Esophagus mucosa (tissue), 1 donor: Measurements from ENCODE around the gene TOP1. TPM values are rescaled to one million over a fixed set of nuclear protein-coding genes. Genes with fewer than 3 reads are reported as not detected.

Experiments
- ATAC-seq: fragments of 200-7000 bp; cut with Tn5 transposase; one replicate; pipeline ENCODE4 v1.9.1; 2020
- total RNA-seq: library from RNA; stranded (reverse); gene quantifications from one replicate; pipeline ENCODE4 v1.2.4, GENCODE V29; 2023
- donor health status: DM: yes; HTN: yes; CAD: no.

The TOP1 gene
- total RNA-seq, 1 donor from 2014 or later = 36.6 TPM

DNA sequence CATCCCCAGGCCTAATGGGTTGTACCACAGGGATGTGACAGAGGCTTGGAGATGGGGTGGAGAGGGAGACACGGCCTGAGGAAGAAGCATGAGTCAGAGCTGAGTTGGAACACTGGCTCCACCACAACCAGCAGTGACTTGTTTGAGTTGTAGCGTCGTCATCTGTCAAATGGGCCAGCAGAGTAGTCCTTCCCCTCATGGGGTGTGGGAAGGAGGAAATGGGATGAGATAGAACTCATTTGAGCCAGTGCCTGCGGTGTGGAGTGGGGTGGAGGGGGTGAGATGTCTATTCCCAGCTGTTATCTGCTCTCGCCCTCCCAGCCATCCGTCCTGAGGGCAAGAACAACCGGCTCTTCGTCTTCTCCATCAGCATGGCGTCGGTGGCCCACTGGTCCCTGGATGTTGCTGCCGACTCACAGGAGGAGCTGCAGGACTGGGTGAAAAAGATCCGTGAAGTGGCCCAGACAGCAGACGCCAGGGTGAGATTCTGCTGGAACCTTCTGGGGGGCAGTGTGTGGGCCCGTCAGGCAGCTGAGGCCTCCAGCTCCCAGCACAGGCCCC, 141.2 kb downstream of the TOP1 start:
- ATAC-seq = peak; percentile 88

DNA sequence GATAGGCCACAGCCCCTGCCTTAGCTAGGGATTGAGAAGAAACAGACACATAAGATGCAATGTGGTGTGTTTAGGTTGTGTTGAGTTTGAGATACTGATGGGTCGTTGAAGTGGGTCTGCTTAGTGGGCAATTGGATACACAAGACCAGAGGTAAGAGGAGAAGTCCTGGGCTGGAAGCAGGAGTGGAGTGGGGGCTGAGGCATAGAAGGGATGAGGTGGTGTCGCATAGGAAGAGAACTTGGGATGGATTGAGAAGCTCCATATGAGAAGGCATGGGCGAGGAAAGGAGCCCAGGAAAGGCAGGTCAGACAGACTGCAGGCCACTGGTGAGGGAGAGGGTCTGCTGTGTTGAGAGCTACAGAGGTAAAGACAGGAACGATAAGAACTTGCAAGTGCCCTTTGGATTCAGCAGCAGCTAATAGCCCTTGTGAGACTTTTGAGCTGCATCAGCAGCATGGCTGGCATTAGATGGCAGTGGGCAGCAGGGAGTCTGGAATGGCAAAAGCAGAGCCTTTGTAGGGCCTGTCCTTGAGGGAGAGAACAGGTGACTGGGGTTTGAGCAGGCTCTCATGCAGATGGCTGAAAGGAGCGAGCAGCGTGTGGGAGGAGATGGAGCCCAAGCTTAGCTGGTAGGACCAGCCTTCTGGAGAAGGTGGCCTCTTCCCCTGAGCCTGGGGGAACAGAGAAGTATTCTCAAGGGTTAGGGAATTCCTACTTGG, 141.9 kb downstream of the TOP1 start:
- no peak for ATAC-seq

DNA sequence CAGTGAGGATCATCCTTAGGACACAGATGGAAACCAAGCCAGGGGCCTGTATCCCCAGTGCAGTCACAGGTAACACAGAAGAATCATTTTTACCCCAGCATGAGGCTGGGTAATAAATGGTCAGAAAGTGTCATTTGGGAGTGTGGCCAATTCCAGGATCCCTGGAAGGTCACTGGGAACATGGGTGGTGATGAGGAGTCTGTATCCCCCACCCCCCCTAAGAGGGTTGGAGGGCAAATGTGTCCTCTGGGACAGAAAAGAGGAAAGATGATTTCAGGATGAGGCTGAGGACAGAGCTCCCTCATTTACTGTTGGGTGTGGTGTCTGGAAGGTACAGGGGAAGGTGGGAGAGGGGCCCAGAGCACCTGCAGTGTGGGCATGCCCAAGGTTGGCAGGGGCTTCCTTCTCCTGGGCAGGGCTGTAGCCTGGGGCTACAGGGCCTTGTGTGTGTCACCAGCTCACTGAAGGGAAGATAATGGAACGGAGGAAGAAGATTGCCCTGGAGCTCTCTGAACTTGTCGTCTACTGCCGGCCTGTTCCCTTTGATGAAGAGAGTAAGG, 143.2 kb downstream of the TOP1 start:
- no peak for ATAC-seq

DNA sequence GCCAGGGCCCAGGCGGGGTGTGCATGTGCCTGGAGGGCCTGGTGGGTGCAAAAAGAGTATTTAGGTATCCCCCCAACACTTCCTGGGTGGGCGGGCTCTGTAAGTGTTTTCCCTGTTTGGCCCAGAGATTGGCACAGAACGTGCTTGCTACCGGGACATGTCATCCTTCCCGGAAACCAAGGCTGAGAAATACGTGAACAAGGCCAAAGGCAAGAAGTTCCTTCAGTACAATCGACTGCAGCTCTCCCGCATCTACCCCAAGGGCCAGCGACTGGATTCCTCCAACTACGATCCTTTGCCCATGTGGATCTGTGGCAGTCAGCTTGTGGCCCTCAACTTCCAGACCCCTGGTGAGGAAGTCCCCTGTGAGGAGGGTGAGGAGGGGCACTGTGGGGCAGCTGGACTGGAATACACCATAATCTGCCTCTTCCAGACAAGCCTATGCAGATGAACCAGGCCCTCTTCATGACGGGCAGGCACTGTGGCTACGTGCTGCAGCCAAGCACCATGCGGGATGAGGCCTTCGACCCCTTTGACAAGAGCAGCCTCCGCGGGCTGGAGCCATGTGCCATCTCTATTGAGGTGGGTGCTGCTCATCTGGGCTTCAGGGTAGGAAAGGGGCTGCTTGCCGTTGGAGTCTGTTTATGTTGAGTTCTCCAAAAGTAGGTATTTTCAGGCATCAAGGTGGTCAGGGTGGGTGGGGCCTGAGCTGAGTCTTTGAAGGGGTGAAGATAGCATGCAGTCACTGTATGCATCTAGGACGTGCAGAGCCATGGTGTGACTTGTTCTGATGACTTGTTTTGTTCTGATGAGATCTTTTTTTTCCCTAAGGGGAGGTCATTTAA, 143.9 kb downstream of the TOP1 start:
- ATAC-seq = no peak

DNA sequence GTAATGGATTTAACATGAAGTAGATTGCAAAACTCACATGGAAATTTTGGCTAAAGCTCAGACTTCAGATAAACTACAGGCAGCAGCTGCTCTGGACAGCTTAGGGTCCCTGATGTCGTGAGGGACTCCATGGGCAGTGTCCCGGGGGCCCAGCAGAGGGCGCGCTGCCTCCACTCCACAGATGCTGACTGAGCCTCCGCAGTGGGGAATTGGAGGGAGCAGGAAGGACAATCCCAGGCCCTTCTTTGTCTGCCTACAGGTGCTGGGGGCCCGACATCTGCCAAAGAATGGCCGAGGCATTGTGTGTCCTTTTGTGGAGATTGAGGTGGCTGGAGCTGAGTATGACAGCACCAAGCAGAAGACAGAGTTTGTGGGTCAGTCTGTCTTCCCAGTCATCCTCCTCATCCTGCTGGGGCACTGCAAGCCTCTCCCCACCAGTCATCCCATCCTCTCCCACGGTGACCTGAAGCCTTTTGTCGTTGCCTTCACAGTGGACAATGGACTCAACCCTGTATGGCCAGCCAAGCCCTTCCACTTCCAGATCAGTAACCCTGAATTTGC, 144.6 kb downstream of the TOP1 start:
- peak; percentile 71 for ATAC-seq

DNA sequence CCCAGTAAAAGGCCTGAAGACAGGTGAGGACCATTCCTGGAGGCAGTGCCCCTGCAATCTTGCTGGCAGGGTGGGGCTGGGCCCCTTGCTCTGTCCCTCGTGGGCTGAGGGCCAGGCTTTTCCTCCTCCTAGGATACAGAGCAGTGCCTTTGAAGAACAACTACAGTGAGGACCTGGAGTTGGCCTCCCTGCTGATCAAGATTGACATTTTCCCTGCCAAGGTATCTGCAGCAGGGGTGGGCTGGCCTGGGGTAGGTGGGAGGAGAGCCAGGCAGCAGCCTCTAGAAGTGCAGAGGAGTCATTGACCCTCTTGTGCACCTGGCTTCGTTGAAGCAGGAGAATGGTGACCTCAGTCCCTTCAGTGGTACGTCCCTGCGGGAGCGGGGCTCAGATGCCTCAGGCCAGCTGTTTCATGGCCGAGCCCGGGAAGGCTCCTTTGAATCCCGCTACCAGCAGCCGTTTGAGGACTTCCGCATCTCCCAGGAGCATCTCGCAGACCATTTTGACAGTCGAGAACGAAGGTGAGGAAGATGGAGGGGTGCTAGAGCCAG, 145.2 kb downstream of the TOP1 start:
- no peak for ATAC-seq

Other genes starting within 250 kb of the TOP1 start
- 27.1 TPM for gene PLCG1, start 108.7 kb downstream of the TOP1 start, total RNA-seq